H9 (cell line): ENCODE results near the gene BTBD7. TPM values are rescaled to one million over a fixed set of nuclear protein-coding genes. Genes with fewer than 3 reads are reported as not detected.

ENCODE experiments used
- DNase-seq: peaks from one replicate; pipeline ENCODE4 v3.0.0-alpha.2; 2017
- H2AFZ ChIP-seq: one replicate; pipeline ENCODE4 v1.6.1; 2013; ENCODE audit warnings: mild to moderate bottlenecking, low read length, control low read depth, moderate library complexity
- H2AK5ac ChIP-seq: 2 replicates; pipeline ENCODE4 v1.6.1; 2013; ENCODE audit warnings: low read length, control low read depth, mixed read lengths; ENCODE audit not compliant: insufficient read length
- H2BK120ac ChIP-seq: one replicate; pipeline ENCODE4 v1.6.1; 2013; ENCODE audit warnings: low read depth, mild to moderate bottlenecking, low read length, control low read depth, inconsistent platforms; ENCODE audit not compliant: poor library complexity, severe bottlenecking
- H2BK12ac ChIP-seq: 2 replicates; pipeline ENCODE4 v1.6.1; 2013; ENCODE audit warnings: low read length, control low read depth, mixed read lengths, low read depth; ENCODE audit not compliant: insufficient read length
- H2BK15ac ChIP-seq: 2 replicates; pipeline ENCODE4 v1.6.1; 2013; ENCODE audit warnings: low read depth, low read length, control low read depth
- H2BK20ac ChIP-seq: one replicate; pipeline ENCODE4 v1.6.1; 2013; ENCODE audit warnings: low read depth, mild to moderate bottlenecking, low read length, control low read depth, inconsistent platforms; ENCODE audit not compliant: poor library complexity, severe bottlenecking
- H2BK5ac ChIP-seq: 2 replicates; pipeline ENCODE4 v1.6.1; 2013; ENCODE audit warnings: low read length, control low read depth, mixed read lengths; ENCODE audit not compliant: insufficient read length
- H3K14ac ChIP-seq: 2 replicates; pipeline ENCODE4 v1.6.1; 2013; ENCODE audit warnings: low read length, control low read depth; ENCODE audit not compliant: insufficient read depth
- H3K18ac ChIP-seq: 2 replicates; pipeline ENCODE4 v1.6.1; 2013; ENCODE audit warnings: low read depth, mild to moderate bottlenecking, mixed read lengths, low read length, control low read depth; ENCODE audit not compliant: insufficient read length
- H3K23ac ChIP-seq: 2 replicates; pipeline ENCODE4 v1.6.1; 2013; ENCODE audit warnings: low read length, control low read depth, mixed read lengths, low read depth; ENCODE audit not compliant: insufficient read length
- H3K23me2 ChIP-seq: 2 replicates; pipeline ENCODE4 v1.6.1; 2013; ENCODE audit warnings: low read depth, mild to moderate bottlenecking, mixed read lengths, low read length, control low read depth; ENCODE audit not compliant: insufficient read length, poor library complexity, severe bottlenecking
- H3K27ac ChIP-seq: 2 replicates; pipeline ENCODE4 v1.5.1; 2013; ENCODE audit warnings: low read length, control low read depth, mixed read lengths, low read depth; ENCODE audit not compliant: insufficient read length
- H3K27me3 ChIP-seq: 2 replicates; pipeline ENCODE4 v1.6.1; 2013; ENCODE audit warnings: low read length, control low read depth, inconsistent platforms; ENCODE audit not compliant: insufficient read depth
- H3K4ac ChIP-seq: 2 replicates; pipeline ENCODE4 v1.6.1; 2013; ENCODE audit warnings: low read depth, mild to moderate bottlenecking, control low read depth, inconsistent platforms, low read length, moderate library complexity
- H3K4me1 ChIP-seq: 2 replicates; pipeline ENCODE4 v1.6.1; 2013; ENCODE audit warnings: low read length, control low read depth, inconsistent platforms; ENCODE audit not compliant: insufficient read depth
- H3K4me2 ChIP-seq: 2 replicates; pipeline ENCODE4 v1.6.1; 2013; ENCODE audit warnings: low read length, control low read depth, mixed read lengths; ENCODE audit not compliant: insufficient read length, insufficient read depth
- H3K56ac ChIP-seq: 2 replicates; pipeline ENCODE4 v1.6.1; 2013; ENCODE audit warnings: low read depth, mild to moderate bottlenecking, mixed read lengths, low read length, control low read depth; ENCODE audit not compliant: insufficient read length
- H3K79me1 ChIP-seq: 2 replicates; pipeline ENCODE4 v1.6.1; 2013; ENCODE audit warnings: low read depth, mild to moderate bottlenecking, moderate library complexity, low read length, control low read depth, inconsistent platforms; ENCODE audit not compliant: insufficient read depth, poor library complexity, severe bottlenecking
- H3K79me2 ChIP-seq: 2 replicates; pipeline ENCODE4 v1.6.1; 2013; ENCODE audit warnings: low read length, control low read depth, inconsistent platforms; ENCODE audit not compliant: insufficient read depth
- H3K9ac ChIP-seq: 2 replicates; pipeline ENCODE4 v1.6.1; 2013; ENCODE audit warnings: low read length, control low read depth, mixed read lengths; ENCODE audit not compliant: insufficient read length; ENCODE audit errors: extremely low read depth
- H3K9me3 ChIP-seq: one replicate; pipeline ENCODE4 v1.6.1; 2013; ENCODE audit warnings: low read depth, low read length, inconsistent platforms; ENCODE audit not compliant: control insufficient read depth
- H3T11ph ChIP-seq: one replicate; pipeline ENCODE4 v1.6.1; 2013; ENCODE audit warnings: mild to moderate bottlenecking, low read length, control low read depth, inconsistent platforms
- H4K20me1 ChIP-seq: one replicate; pipeline ENCODE4 v1.6.1; 2013; ENCODE audit not compliant: control insufficient read depth, insufficient read length, insufficient read depth
- H4K5ac ChIP-seq: 2 replicates; pipeline ENCODE4 v1.6.1; 2013; ENCODE audit warnings: low read depth, mild to moderate bottlenecking, mixed read lengths, low read length, control low read depth; ENCODE audit not compliant: insufficient read length
- H4K8ac ChIP-seq: replicated peaks from 2 replicates; pipeline ENCODE4 v1.6.1; 2013; ENCODE audit warnings: low read length, control low read depth, mixed read lengths, low read depth; ENCODE audit not compliant: insufficient read length
- H4K91ac ChIP-seq: 2 replicates; pipeline ENCODE4 v1.6.1; 2013; ENCODE audit warnings: low read depth, mild to moderate bottlenecking, moderate library complexity, mixed read lengths, low read length, control low read depth; ENCODE audit not compliant: insufficient read length
- H3K27ac Mint-ChIP-seq, 3 experiments: 2 replicates in 2 of 3; 3 replicates in 1 of 3; pipeline ENCODE4 v1.8.0; 2020 to 2021; ENCODE audit warnings: mixed read lengths in 3 of 3, mild to moderate bottlenecking in 1 of 3, moderate library complexity in 1 of 3
- H3K27me3 Mint-ChIP-seq: 2 replicates; pipeline ENCODE4 v1.8.0; 2021; ENCODE audit warnings: low read depth, mild to moderate bottlenecking, moderate library complexity, mixed read lengths
- H3K36me3 Mint-ChIP-seq, 3 experiments: 2 replicates in 2 of 3; 3 replicates in 1 of 3; pipeline ENCODE4 v1.8.0; 2020 to 2021; ENCODE audit warnings: low read depth in 3 of 3, mixed read lengths in 3 of 3; ENCODE audit not compliant: insufficient read depth in 1 of 3
- H3K4me1 Mint-ChIP-seq, 2 experiments: 2 replicates each; pipeline ENCODE4 v1.8.0; 2020; ENCODE audit warnings: mixed read lengths in 2 of 2
- H3K4me3 Mint-ChIP-seq, 2 experiments: 2 replicates in 1 of 2; 3 replicates in 1 of 2; pipeline ENCODE4 v1.8.0; 2020 to 2021; ENCODE audit warnings: mild to moderate bottlenecking in 2 of 2, mixed read lengths in 2 of 2, moderate library complexity in 1 of 2
- H3K9me3 Mint-ChIP-seq, 2 experiments: 2 replicates in 1 of 2; 3 replicates in 1 of 2; pipeline ENCODE4 v1.8.0; 2020; ENCODE audit warnings: mild to moderate bottlenecking in 2 of 2, mixed read lengths in 2 of 2, moderate library complexity in 1 of 2
- CTCF ChIP-seq: fragments of 200-600 bp; sonication (generic); conservative IDR thresholded peaks from 3 replicates; pipeline ENCODE4 v1.8.0; 2021; ENCODE audit warnings: antibody characterized with exemption, mild to moderate bottlenecking
- WGBS: extraction: QIAGEN DNeasy Blood & Tissue Kit; methylation state at CpG from one replicate; pipeline ENCODE4 v1.1.7; 2013; ENCODE audit warnings: missing lambda C conversion rate, low lambda C conversion rate, mixed read lengths; ENCODE audit not compliant: insufficient read length; ENCODE audit errors: extremely low coverage; 5-methylcytosine and 5-hydroxymethylcytosine counted together
- total RNA-seq: library from RNA; stranded (reverse); gene quantifications from 2 replicates; pipeline ENCODE4 v1.2.1, GENCODE V29; 2021

BTBD7 gene
- total RNA-seq, 1 experiment from 2014 or later: 44.1 TPM

- DNase-seq: no peak
- Histone ChIP-seq H4K91ac (no peak overlapping the region), H3K4me1 (no peaks in the 10 kb centered on the region; the same call in 1 of the 2 replicates), H2BK120ac (no peak overlapping the region), H2AFZ (no peak overlapping the region), H3K4ac (no peak overlapping the region), H4K5ac (no peak overlapping the region), H4K8ac (no peak overlapping the region), H2BK5ac (no peak overlapping the region), H3K79me2 (no peaks in the 10 kb centered on the region), H2BK12ac (no peak overlapping the region), H3K23me2 (no peaks in the 10 kb centered on the region), H3K79me1 (no peaks in the 10 kb centered on the region), H3K4me2 (no peak overlapping the region), H3K9ac (no peak overlapping the region), H2BK20ac (no peak overlapping the region), H3K27ac (no peak overlapping the region), H4K20me1 (no peaks in the 10 kb centered on the region), H3K9me3 (no peaks in the 10 kb centered on the region), H3K23ac (no peak overlapping the region), H3K14ac (no peak overlapping the region), H3T11ph (no peak overlapping the region), H3K56ac (no peak overlapping the region), H3K27me3 (no peaks in the 10 kb centered on the region), H2BK15ac (no peak overlapping the region), H2AK5ac (no peak overlapping the region), H3K18ac (no peak overlapping the region)
- no CpG with 5 or more reads among the region's 3 CpGs for WGBS
- no peaks in the 10 kb centered on the region for H3K9me3 Mint-ChIP-seq
- H3K4me3 Mint-ChIP-seq: no peak overlapping the region
- no peak for TF ChIP-seq CTCF
- no peak overlapping the region for H3K27ac Mint-ChIP-seq
- no peaks in the 10 kb centered on the region for H3K27me3 Mint-ChIP-seq
- peaks cover 0 to 2% (median 0%) of the 10 kb centered on the region in 3 experiments; a peak in 1 of 7 replicates for H3K36me3 Mint-ChIP-seq
- H3K4me1 Mint-ChIP-seq: peaks cover 21 to 27% of the 10 kb centered on the region in 2 experiments
These were observed 58.6 kb downstream of the BTBD7 start for GRCh38 chr14:93274055-93274806.
